GM12891 (cell line): Measurements from ENCODE around the gene RPA3.

Experiments used
- PAX5 ChIP-seq: IDR thresholded peaks from 2 replicates; pipeline ENCODE4 v1.6.1; 2011; ENCODE audit warnings: low read length, moderate library complexity, mild to moderate bottlenecking; ENCODE audit not compliant: insufficient read depth, severe bottlenecking
- POLR2A ChIP-seq: IDR thresholded peaks from 2 replicates; pipeline ENCODE4 v1.6.1; 2011; ENCODE audit warnings: low read depth, low read length, control low read depth
- POLR2AphosphoS5 ChIP-seq: IDR thresholded peaks from 2 replicates; pipeline ENCODE4 v1.6.1; 2011; ENCODE audit warnings: low read depth, low read length, control low read depth
- SPI1 ChIP-seq: IDR thresholded peaks from 2 replicates; pipeline ENCODE4 v1.6.1; 2011; ENCODE audit warnings: low read depth, low read length, control low read depth
- TAF1 ChIP-seq: IDR thresholded peaks from 2 replicates; pipeline ENCODE4 v1.6.1; 2011; ENCODE audit warnings: low read depth, low read length, control low read depth

DNA sequence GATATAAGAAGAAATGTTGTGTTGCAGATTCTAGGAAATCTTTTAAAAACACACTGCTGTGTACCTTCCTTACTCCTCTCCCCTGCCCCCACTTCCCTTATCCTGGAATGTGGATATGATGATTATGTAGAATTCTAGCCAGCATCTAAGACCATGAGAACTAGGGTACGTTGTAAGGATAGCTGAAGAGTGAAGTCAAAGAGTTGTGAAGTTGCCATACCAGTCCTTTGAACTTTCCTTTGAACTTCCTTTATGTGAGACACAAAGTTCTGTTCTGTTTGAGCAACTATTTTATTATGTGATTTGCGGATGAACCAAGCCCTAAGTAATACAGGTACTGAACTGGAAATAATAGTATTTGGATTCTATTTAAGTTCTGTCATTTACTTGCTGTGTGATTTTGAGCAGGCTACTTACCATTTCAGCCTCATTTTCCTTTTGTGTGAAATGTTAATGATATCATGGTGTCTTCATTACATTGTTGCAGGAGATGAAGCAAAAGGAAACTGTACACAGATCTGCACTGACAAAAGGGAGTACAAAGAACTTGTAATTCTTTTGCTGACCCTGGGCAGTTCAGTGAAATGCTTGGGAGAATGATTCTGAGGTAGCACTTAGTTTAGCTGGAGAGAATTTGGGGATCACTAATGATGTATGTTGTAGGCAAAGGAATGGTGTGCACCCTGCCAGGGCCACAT, 31.4 kb downstream of the RPA3 start:
- no peak for TF ChIP-seq POLR2A
- TF ChIP-seq POLR2AphosphoS5, result no peak
- TF ChIP-seq TAF1, result no peak
- no peak for TF ChIP-seq PAX5
- no peak for TF ChIP-seq SPI1
